Islet of Langerhans (tissue), 1 donor: ENCODE data around the gene SPC25.
"Not testable (repeated sequence)": the region's sequence is repeated elsewhere in the genome, so short reads cannot be mapped to it uniquely, and the experiment has no call there.

Experiments
- FAIRE-seq: peaks from one replicate; lab custom pipeline; 2011; peaks lifted over from hg19 to GRCh38; lab: Jason Lieb, UNC

The SPC25 gene

DNA sequence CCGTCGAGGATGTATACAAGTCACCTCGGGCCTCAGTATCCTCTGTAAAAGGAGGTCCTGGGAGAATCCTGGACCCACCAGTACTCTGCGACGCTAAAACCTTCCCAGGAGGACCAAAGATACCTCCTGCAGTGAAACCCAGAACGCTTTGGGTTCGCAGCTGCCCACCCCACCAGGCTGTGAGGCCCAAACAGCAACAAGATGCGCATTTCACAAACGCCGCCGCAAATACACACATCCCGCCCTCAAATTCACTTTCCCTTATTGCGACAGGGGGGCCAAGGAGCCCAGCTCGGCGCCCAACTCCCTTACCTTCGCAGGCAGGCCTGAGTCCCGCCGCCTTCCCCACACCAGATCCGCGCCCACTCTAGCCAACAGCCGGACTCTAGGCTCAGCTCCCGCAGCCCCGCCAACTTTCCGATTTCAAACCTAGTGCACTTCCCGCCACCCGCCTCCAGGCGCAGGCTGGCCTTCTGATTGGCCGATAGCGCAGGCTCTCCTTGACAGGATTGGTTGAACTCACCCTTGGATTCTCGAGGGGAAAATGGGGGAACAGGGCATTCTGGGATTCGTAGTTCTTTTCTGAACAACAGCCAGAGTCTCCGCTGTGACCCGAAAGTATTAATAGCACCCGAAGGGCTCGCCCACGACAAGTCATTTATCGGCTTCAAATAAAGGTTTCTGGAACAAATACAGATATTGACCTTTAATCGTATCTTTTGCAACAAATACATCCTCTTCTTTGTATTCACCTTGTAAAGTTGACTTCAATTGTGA lies at the start of gene SPC25:
Gene SPC25, minus strand, starts transcription at position 425 of the 777 bp plus-strand sequence. CDS start 911 bp downstream, outside the sequence.
- FAIRE-seq: peak; percentile 93

DNA sequence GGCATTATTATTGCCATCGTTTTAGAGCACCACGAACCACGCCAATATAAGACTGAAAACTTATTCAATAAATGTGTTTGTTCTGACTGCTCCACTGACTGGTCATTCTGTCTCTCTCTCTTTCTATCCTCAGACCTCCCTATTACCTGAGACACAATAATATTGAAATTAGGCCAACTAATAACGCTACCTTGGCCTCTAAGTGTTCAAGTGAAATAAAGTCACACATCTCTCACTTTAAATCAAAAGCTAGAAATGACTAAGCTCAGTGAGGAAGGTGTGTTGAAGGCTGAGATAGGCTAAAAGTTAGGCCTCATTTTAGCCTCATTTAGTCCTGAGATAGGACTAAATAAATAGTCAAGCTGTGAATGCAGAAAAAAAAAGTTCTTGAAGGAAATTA lies 49.7 kb upstream of the SPC25 start:
- FAIRE-seq: no peak

- FAIRE-seq: no peak
Observed at GRCh38 chr2:168939061-168939460, 48.8 kb upstream of the SPC25 start.

- no peak for FAIRE-seq
Observed at GRCh38 chr2:168935810-168936581, 45.8 kb upstream of the SPC25 start.

GRCh38 chr2:168934826-168935225 lies 44.6 kb upstream of the SPC25 start:
- no peak for FAIRE-seq

- not testable (repeated sequence) for FAIRE-seq
Observed at GRCh38 chr2:168932174-168932573, 41.9 kb upstream of the SPC25 start.

DNA sequence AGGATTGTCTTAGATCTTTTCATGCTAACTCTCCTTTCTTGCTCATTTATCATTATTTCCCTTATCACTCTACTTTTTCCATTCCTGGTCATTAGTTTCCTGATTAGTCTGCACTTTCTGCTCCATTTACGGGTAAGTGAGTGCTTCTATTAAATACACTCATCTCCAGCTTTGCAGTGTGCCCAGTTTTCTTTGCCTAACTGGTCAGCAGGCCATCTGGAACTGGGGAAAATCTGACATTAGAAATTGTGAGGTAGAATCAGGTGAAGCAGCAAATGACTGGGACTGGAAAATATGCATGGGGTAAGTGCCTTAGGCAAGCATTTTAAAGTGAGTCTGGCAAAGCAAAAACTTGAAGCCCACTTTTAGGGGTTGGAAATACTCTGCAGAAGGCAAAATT lies 40.0 kb upstream of the SPC25 start:
- peak; percentile 100 for FAIRE-seq

DNA sequence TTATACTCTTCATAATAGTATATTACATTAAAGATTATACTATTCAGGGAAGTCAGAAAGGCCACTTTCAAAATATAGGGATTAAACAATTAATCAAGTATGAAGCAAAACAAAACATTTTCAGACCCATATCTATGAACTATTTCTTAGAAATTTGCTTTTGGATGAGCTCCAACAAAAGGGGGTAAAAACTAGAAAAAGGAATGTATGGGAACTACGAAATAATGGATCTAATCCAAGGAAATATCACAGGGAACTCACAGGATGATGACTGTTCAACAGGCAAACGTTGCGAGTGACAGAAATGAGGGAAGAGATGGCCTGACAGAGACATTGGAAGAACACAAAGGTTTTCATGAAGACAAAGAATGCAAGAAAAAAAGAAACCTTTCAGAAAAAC lies 38.8 kb upstream of the SPC25 start:
- FAIRE-seq: no peak

DNA sequence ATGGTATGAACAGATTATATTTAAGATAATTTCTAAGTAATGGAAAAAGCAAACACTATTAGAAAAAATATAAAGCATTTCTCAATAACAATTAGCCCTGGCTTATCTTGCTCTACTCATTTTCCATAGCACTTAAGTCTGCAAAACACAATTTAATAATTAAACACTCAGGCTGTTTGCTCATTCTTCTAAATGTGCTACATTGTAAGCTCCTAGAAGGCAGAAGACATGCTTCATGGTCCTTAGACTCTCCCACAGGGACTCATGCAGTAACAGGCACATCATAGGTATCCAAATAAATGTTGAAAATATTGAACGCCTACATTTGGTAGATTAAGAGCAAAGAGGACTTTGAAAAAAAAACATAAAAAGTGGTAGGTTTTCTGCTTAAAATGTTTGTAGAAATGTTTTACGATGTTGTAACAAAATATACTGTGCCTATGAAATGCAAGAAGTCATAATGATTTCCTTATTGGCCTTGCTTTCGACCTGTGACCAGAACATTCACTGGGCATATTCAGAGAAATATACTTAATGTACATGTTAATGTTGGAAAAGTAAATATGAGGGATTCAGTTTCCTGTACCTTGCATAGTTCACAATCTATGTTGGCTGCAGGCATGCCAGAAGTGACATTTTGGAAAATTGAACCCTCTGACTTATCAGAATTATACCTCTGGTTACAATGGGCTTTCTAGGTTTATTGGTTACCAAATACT lies 38.0 kb upstream of the SPC25 start:
- peak; percentile 99 for FAIRE-seq

- FAIRE-seq: peak; percentile 91
Observed at GRCh38 chr2:168926621-168927386, 36.6 kb upstream of the SPC25 start.

DNA sequence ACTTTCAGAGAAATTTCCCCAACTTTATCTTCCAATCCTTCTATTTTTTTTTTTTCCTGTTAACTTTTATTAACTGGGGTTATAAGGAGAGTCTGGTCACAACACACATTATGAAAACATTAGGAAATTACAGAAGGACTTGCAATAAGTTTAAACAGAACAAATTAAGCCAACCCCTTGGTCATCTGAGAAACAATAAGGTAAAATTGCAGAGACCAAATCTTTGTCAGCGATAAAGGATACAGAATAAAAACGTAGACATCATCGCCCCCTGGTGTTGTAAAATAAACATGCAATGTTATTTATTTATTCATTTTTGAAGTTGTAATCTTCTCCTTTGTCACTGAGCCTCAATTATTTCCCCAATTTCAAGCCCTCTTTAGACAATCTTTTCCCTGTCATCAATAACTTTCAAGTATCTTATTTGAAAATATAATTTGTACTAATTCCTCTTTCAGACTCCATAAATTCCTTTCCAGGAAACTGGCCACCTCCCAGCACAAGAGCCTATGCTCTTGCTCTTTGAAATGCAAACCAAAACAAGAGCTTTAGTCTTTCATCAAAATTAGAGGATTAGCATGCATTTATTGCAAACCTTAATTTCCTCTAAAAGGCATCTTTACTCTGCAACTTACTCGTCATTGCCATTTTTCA lies 30.4 kb upstream of the SPC25 start:
- FAIRE-seq: peak; percentile 85

- no peak for FAIRE-seq
Observed at GRCh38 chr2:168916331-168916675, 26.1 kb upstream of the SPC25 start.

- FAIRE-seq: peak; percentile 78
Observed at GRCh38 chr2:168915441-168916330, 25.5 kb upstream of the SPC25 start.

DNA sequence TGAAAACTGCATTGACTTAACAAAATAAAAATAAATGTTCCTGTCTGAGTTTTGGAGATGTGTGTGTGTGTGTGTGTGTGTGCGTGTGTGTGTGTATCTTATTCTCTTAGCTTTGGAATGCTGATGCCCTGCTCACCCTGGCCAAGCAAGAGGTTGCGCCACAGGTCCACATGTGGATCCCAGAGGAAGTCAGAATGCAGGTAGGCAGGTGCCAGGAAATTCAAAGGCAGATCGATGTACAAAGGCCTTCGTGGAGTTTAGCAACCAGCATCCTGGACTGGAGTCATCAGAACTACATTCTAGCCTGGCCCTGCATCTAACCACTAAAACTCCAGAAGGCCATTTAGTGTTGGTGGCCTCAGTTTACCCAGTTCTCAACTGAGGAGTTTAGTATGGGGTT lies 23.3 kb upstream of the SPC25 start:
- FAIRE-seq: no peak

GRCh38 chr2:168912901-168913369 lies 22.7 kb upstream of the SPC25 start:
- FAIRE-seq: no peak

DNA sequence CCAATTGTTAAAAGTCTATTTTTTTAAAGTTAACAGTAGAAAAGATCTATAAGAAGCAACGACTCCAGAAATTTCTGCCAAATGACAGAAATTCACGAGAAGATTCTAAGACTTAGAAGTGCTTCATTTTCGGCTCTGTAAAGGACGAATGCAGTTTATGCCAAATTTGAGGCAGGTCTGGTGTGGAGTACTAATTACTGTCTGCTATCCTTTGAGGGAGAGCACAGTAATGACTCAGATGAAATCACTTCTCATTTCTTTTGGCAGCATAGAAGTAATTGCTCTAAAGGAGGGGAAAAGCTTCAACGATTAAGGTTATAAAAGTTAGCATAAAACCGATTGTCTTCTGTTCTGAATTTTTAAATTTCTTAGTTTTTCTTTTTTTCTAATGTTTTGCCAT lies 22.2 kb upstream of the SPC25 start:
- no peak for FAIRE-seq

- FAIRE-seq: no peak
Observed at GRCh38 chr2:168910330-168910729, 20.1 kb upstream of the SPC25 start.

DNA sequence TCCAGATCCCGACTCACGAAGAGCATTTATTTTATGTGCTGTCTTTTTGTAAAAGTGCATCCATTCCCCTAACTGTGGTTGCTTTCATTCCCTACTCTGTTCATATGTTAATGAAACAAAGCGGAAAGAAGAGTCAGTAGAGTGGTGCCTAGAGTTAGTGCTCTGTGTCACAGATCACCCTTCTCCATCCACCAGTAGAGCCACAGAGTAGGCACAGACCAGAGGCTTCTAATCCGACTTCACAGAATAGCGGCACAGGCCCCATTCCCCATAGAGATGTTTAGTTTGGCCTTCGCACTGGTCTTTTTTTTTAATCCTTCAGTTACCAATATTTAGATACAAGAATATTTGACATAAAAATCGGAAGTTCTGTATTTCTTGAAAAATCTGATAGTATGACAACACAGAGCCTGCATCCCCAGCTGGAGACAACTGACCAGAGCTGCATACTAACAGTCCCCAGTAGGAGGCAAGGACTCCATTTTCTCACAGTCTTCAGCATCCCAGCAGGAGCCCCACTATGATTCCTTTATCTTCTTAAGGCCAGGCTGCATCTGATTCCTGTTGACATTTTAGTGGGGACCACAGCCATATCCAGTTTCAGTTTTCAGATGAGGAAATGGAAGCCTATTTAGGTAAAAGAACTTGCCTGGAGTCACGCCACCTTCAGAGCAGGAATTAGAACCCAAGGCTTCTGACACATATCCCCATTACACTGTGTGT lies 17.9 kb upstream of the SPC25 start:
- FAIRE-seq: no peak

- peak; percentile 30 for FAIRE-seq
Observed at GRCh38 chr2:168904358-168904757, 14.1 kb upstream of the SPC25 start.

DNA sequence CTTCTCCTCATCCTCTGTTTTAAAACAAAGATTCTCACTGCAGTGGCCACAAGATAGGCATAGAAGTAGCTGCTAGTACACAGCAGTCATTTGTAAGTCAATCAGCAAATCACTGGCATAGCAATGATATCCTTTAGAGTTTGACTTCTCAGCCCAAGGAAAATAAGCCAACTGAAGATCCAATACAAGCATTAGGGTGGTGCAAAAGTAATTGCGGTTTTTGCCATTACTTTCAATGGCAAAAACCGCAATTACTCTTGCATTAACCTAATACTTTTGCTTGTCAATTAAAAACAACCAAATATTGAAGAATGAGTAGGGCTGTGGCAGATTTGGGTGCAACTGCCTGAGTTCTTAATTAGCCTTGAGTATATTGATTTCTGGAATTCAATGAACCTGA lies 13.7 kb upstream of the SPC25 start:
- peak; percentile 53 for FAIRE-seq
